ENCODE data around the gene COQ10A.

COQ10A gene

GRCh38 chr12:56311003-56311402 lies 44.3 kb downstream of the COQ10A start:
- H3K4me3 ChIP-seq (ENCODE audit: low read length), result no peak overlapping the region
- no peaks in the 10 kb centered on the region for H3K36me3 ChIP-seq (replicated peaks; ENCODE audit: insufficient read depth, low read length)
- H3K27me3 ChIP-seq (replicated peaks; ENCODE audit: insufficient read depth, low read length), result no peaks in the 10 kb centered on the region
- H3K9me2 ChIP-seq (replicated peaks; ENCODE audit: insufficient read depth, low read length), result no peaks in the 10 kb centered on the region
- H3K9me3 ChIP-seq (replicated peaks; ENCODE audit: insufficient read depth, low read length), result no peaks in the 10 kb centered on the region
- TF ChIP-seq EZH2 (optimal IDR thresholded peaks at IDR 0.05; ENCODE audit: low read depth, low read length) (no peak), EZH2phosphoT487 (IDR thresholded peaks at IDR 0.05; ENCODE audit: low read length) (no peak), CTCF (IDR thresholded peaks at IDR 0.05; ENCODE audit: low read length) (no peak)
- no peak for DNase-seq
- no peak overlapping the region for H3K9ac ChIP-seq (ENCODE audit: low read length)
- no peaks in the 10 kb centered on the region for H3F3A ChIP-seq (ENCODE audit: insufficient read depth, low read length)
- no peak overlapping the region for H3K27ac ChIP-seq (ENCODE audit: low read length)
- peaks cover 5% of the 10 kb centered on the region; the same call in 1 of the 2 replicates for H3K4me1 ChIP-seq (ENCODE audit: low read length)
- no peaks in the 10 kb centered on the region for H4K20me1 ChIP-seq (ENCODE audit: insufficient read depth, low read length)
- H2AFZ ChIP-seq (ENCODE audit: low read length), result no peak overlapping the region
- no peak overlapping the region for H3K4me2 ChIP-seq (ENCODE audit: low read depth, low read length)
- peaks cover 18% of the 10 kb centered on the region for H3K79me2 ChIP-seq (ENCODE audit: low read length)

- peak; percentile 16 for DNase-seq
- no peaks in the 10 kb centered on the region for H3K36me3 ChIP-seq (replicated peaks; ENCODE audit: insufficient read depth, low read length)
- peak overlapping the region; percentile 92 for H3K9ac ChIP-seq (ENCODE audit: low read length)
- peaks cover 12% of the 10 kb centered on the region for H3K4me1 ChIP-seq (ENCODE audit: low read length)
- H4K20me1 ChIP-seq (ENCODE audit: insufficient read depth, low read length), result no peaks in the 10 kb centered on the region
- no peaks in the 10 kb centered on the region for H3K9me2 ChIP-seq (replicated peaks; ENCODE audit: insufficient read depth, low read length)
- H2AFZ ChIP-seq (ENCODE audit: low read length), result peak overlapping the region; percentile 87
- peak overlapping the region; percentile 91 for H3K4me2 ChIP-seq (ENCODE audit: low read depth, low read length)
- H3F3A ChIP-seq (ENCODE audit: insufficient read depth, low read length), result peaks cover 4% of the 10 kb centered on the region; the same call in 1 of the 2 replicates
- H3K4me3 ChIP-seq (ENCODE audit: low read length), result peak overlapping the region; percentile 94
- peaks cover 18% of the 10 kb centered on the region for H3K79me2 ChIP-seq (ENCODE audit: low read length)
- TF ChIP-seq EZH2 (optimal IDR thresholded peaks at IDR 0.05; ENCODE audit: low read depth, low read length), result no peak
- no peak for TF ChIP-seq EZH2phosphoT487 (IDR thresholded peaks at IDR 0.05; ENCODE audit: low read length)
- TF ChIP-seq CTCF (IDR thresholded peaks at IDR 0.05; ENCODE audit: low read length), result no peak
- no peaks in the 10 kb centered on the region for H3K27me3 ChIP-seq (replicated peaks; ENCODE audit: insufficient read depth, low read length)
- peak overlapping the region; percentile 85 for H3K27ac ChIP-seq (ENCODE audit: low read length)
- no peaks in the 10 kb centered on the region for H3K9me3 ChIP-seq (replicated peaks; ENCODE audit: insufficient read depth, low read length)
Observed at GRCh38 chr12:56315249-56315621, 48.5 kb downstream of the COQ10A start.

GRCh38 chr12:56315622-56316473 lies 49.1 kb downstream of the COQ10A start, which contains the start of gene CNPY2:
Gene CNPY2 (minus strand): TSS chr12:56315988. CDS start chr12:56315217, 771 bp downstream.
- no peaks in the 10 kb centered on the region for H3K9me2 ChIP-seq (replicated peaks; ENCODE audit: insufficient read depth, low read length)
- H2AFZ ChIP-seq (ENCODE audit: low read length), result peak within 1 kb of the TSS; percentile 87
- H3F3A ChIP-seq (ENCODE audit: insufficient read depth, low read length), result peaks cover 4% of the 10 kb centered on the region; the same call in 1 of the 2 replicates

More at GRCh38 chr12:56315622-56316473, 49.1 kb downstream of the COQ10A start, which contains the start of gene CNPY2:
- Histone ChIP-seq H4K20me1 (ENCODE audit: insufficient read depth, low read length) (no peaks in the 10 kb centered on the region), H3K9me3 (replicated peaks; ENCODE audit: insufficient read depth, low read length) (no peaks in the 10 kb centered on the region), H3K4me2 (ENCODE audit: low read depth, low read length) (peak within 1 kb of the TSS; percentile 91), H3K4me1 (ENCODE audit: low read length) (peaks cover 12% of the 10 kb centered on the region), H3K36me3 (replicated peaks; ENCODE audit: insufficient read depth, low read length) (no peaks in the 10 kb centered on the region), H3K27me3 (replicated peaks; ENCODE audit: insufficient read depth, low read length) (no peaks in the 10 kb centered on the region), H3K4me3 (ENCODE audit: low read length) (peak within 1 kb of the TSS; percentile 94), H3K9ac (ENCODE audit: low read length) (peak within 1 kb of the TSS; percentile 92), H3K27ac (ENCODE audit: low read length) (peak within 1 kb of the TSS; percentile 85), H3K79me2 (ENCODE audit: low read length) (peaks cover 18% of the 10 kb centered on the region)
- peak; percentile 98 for DNase-seq
- TF ChIP-seq EZH2phosphoT487 (IDR thresholded peaks at IDR 0.05; ENCODE audit: low read length), result no peak
- TF ChIP-seq CTCF (IDR thresholded peaks at IDR 0.05; ENCODE audit: low read length), result peak; percentile 23
- TF ChIP-seq EZH2 (optimal IDR thresholded peaks at IDR 0.05; ENCODE audit: low read depth, low read length), result no peak
